GM21515 (cell line): Measurements from ENCODE around the gene ANKRD9.

Experiments used
- ATAC-seq: cut with Tn5 transposase; IDR thresholded peaks from one replicate; pipeline ENCODE4 v1.9.1; 2021; ENCODE audit not compliant: unreplicated experiment

Gene ANKRD9

GRCh38 chr14:102499401-102500157, 10.0 kb downstream of the ANKRD9 start:
- no peak for ATAC-seq

GRCh38 chr14:102498678-102499265, 10.8 kb downstream of the ANKRD9 start:
- ATAC-seq, result no peak

- ATAC-seq, result no peak
These were observed 11.4 kb downstream of the ANKRD9 start for GRCh38 chr14:102497998-102498677.

- no peak for ATAC-seq
These were observed 12.4 kb downstream of the ANKRD9 start for GRCh38 chr14:102496958-102497744.

- ATAC-seq, result no peak
These were observed 13.3 kb downstream of the ANKRD9 start for GRCh38 chr14:102496331-102496691.

GRCh38 chr14:102495491-102496330, 13.9 kb downstream of the ANKRD9 start:
- no peak for ATAC-seq

- no peak for ATAC-seq
These were observed 16.0 kb downstream of the ANKRD9 start for GRCh38 chr14:102493585-102493984.

GRCh38 chr14:102493096-102493495, 16.5 kb downstream of the ANKRD9 start:
- no peak for ATAC-seq

GRCh38 chr14:102492531-102492910, 17.1 kb downstream of the ANKRD9 start:
- ATAC-seq, result no peak

GRCh38 chr14:102491786-102492530, 17.6 kb downstream of the ANKRD9 start:
- no peak for ATAC-seq

GRCh38 chr14:102491366-102491765, 18.2 kb downstream of the ANKRD9 start:
- ATAC-seq, result no peak

- ATAC-seq, result no peak
These were observed 19.1 kb downstream of the ANKRD9 start for GRCh38 chr14:102490456-102490855.

GRCh38 chr14:102487204-102487577, 22.4 kb downstream of the ANKRD9 start:
- ATAC-seq, result no peak

- ATAC-seq, result no peak
These were observed 22.9 kb downstream of the ANKRD9 start for GRCh38 chr14:102486513-102487203.

GRCh38 chr14:102485693-102486512, 23.7 kb downstream of the ANKRD9 start:
- ATAC-seq, result no peak

- ATAC-seq, result no peak
These were observed 25.3 kb downstream of the ANKRD9 start for GRCh38 chr14:102484316-102484715.

GRCh38 chr14:102481791-102482238, 27.8 kb downstream of the ANKRD9 start:
- no peak for ATAC-seq

GRCh38 chr14:102481371-102481770, 28.2 kb downstream of the ANKRD9 start:
- ATAC-seq, result no peak
